HEK293T (cell line): ENCODE data around the gene MMP24.
A peak's percentile ranks its signal among the peaks of the same experiment; 100 is the strongest.

ENCODE experiments used
- CTCF ChIA-PET: fragments of 350-600 bp; formaldehyde crosslinking; extraction: SDS; loops from one replicate; lab custom pipeline; 2021; ENCODE audit warnings: antibody characterized with exemption, inconsistent platforms; lab: Yijun Ruan, JAX
- POLR2A ChIA-PET: fragments of 350-600 bp; formaldehyde crosslinking; extraction: SDS; loops from one replicate; lab custom pipeline; 2020; ENCODE audit warnings: antibody characterized with exemption, inconsistent platforms; lab: Yijun Ruan, JAX
- DNase-seq: peaks from one replicate; pipeline ENCODE4 v3.0.0; 2012; ENCODE audit warnings: mixed read lengths; ENCODE audit errors: extremely low spot score
- ARNT ChIP-seq: fragments of 450-650 bp; IDR thresholded peaks from 2 replicates; pipeline ENCODE4 v1.6.1; 2017; ENCODE audit warnings: mild to moderate bottlenecking
- BHLHE40 ChIP-seq: fragments of 450-650 bp; IDR thresholded peaks from 2 replicates; pipeline ENCODE4 v1.6.1; 2016; ENCODE audit warnings: mild to moderate bottlenecking, moderate library complexity, borderline replicate concordance
- CTBP1 ChIP-seq: fragments of 450-650 bp; IDR thresholded peaks from 2 replicates; pipeline ENCODE4 v1.6.1; 2016; ENCODE audit warnings: borderline replicate concordance
- ELF4 ChIP-seq: fragments of 450-650 bp; IDR thresholded peaks from 2 replicates; pipeline ENCODE4 v1.6.1; 2017; ENCODE audit warnings: antibody characterized with exemption
- FOXA1 ChIP-seq: fragments of 450-650 bp; IDR thresholded peaks from 2 replicates; pipeline ENCODE4 v1.6.1; 2016; ENCODE audit warnings: mild to moderate bottlenecking
- FOXK2 ChIP-seq: fragments of 450-650 bp; IDR thresholded peaks from 2 replicates; pipeline ENCODE4 v1.6.1; 2016; ENCODE audit warnings: mild to moderate bottlenecking
- FOXM1 ChIP-seq: fragments of 450-650 bp; IDR thresholded peaks from 2 replicates; pipeline ENCODE4 v1.6.1; 2017; ENCODE audit warnings: mild to moderate bottlenecking, borderline replicate concordance
- HDGF ChIP-seq: fragments of 450-650 bp; IDR thresholded peaks from 2 replicates; pipeline ENCODE4 v1.6.1; 2017; ENCODE audit warnings: antibody characterized with exemption, borderline replicate concordance
- L3MBTL2 ChIP-seq: fragments of 450-650 bp; conservative IDR thresholded peaks from 2 replicates; pipeline ENCODE4 v1.6.1; 2016; ENCODE audit warnings: mild to moderate bottlenecking
- LEF1 ChIP-seq: fragments of 450-650 bp; IDR thresholded peaks from 2 replicates; pipeline ENCODE4 v1.6.1; 2017; ENCODE audit warnings: mild to moderate bottlenecking, borderline replicate concordance
- NFRKB ChIP-seq: fragments of 450-650 bp; IDR thresholded peaks from 2 replicates; pipeline ENCODE4 v1.6.1; 2016; ENCODE audit warnings: mild to moderate bottlenecking, moderate library complexity
- SP1 ChIP-seq: fragments of 450-650 bp; IDR thresholded peaks from 2 replicates; pipeline ENCODE4 v1.6.1; 2017
- SUZ12 ChIP-seq: fragments of 450-650 bp; IDR thresholded peaks from 2 replicates; pipeline ENCODE4 v1.6.1; 2016; ENCODE audit warnings: mild to moderate bottlenecking
- TARDBP ChIP-seq: fragments of 450-650 bp; IDR thresholded peaks from 2 replicates; pipeline ENCODE4 v1.6.1; 2016
- ZNF384 ChIP-seq: fragments of 450-650 bp; IDR thresholded peaks from 2 replicates; pipeline ENCODE4 v1.6.1; 2016
- TF ChIP-seq, protein P1 (sequence below): fragments of 450-650 bp; IDR thresholded peaks from 2 replicates; pipeline ENCODE4 v1.6.1; 2016

Gene MMP24

DNA sequence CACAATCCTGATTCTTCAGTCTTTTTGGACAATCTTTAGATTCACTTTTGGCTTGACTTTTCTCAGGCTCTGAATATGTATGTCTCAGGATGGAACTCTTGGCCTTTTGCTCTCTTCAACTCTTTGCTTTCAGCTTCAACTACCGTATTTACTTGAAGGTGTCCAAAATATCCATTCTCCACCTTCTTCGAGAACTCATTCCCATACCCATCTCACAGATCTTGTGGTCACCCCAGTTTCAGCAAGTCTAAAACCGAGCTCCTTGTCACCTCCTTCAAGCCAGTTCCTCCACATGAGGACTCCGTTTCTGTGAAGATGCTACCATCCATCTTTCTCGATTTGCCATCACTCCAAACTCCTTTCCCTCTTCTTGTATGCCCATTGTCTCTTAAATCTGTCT is 2.0 kb upstream of the MMP24 start:
- DNase-seq: no peak
- CTCF ChIA-PET: no interaction called here
- no peak for TF ChIP-seq SP1
- no peak for TF ChIP-seq ZNF384
- no peak for TF ChIP-seq LEF1
- TF ChIP-seq CTBP1: no peak
- TF ChIP-seq FOXK2: no peak
- no peak for TF ChIP-seq SUZ12
- POLR2A ChIA-PET: no interaction called here

DNA sequence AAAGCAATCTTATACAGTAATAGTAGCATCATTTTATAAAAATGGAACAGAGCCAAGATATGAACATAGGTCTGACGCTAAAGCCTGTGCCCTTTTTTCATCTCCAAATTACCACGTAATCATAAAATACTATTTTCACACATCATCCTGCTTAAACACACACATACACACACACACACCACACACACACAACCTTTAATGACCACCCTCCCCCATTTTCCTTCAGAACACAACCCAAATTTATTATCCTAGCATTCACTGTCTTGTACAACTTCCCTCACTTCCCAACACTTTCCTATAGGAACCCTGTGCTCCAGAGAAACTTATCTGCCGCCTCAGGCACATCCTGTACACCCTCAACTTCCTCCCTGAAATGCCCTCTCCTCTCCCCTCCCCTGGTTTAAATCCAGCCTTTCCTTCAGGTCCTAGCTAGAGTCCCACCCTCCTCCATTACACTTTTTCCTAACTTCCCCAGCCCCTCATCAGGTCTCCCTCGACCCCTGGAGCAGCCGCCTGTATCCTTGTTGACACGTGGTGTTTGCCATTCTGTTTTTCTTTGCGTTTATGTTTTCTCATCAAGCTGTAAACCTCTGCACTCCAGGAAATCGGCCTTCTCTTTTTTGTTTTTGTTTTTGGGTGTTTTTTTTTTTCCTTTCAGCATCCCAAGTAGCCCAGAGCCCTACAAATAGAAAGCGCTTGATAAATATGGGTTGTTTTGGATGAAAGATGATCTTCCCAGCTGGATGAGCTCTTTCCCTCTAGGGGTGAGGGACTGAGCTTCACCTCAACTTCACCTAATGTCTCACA is 968 bp upstream of the MMP24 start:
- no peak for TF ChIP-seq BHLHE40
- no peak for TF ChIP-seq ARNT
- TF ChIP-seq FOXA1: no peak
- no peak for TF ChIP-seq FOXM1
- no peak for TF ChIP-seq ZNF384
- TF ChIP-seq FOXK2: no peak
- no peak for TF ChIP-seq SUZ12
- no peak for TF ChIP-seq LEF1
- no peak for TF ChIP-seq L3MBTL2
- no peak for TF ChIP-seq NFRKB
- TF ChIP-seq SP1: no peak
- TF ChIP-seq TARDBP: no peak
- TF ChIP-seq HDGF: no peak
- TF ChIP-seq CTBP1: no peak
- TF ChIP-seq, protein P1, sequence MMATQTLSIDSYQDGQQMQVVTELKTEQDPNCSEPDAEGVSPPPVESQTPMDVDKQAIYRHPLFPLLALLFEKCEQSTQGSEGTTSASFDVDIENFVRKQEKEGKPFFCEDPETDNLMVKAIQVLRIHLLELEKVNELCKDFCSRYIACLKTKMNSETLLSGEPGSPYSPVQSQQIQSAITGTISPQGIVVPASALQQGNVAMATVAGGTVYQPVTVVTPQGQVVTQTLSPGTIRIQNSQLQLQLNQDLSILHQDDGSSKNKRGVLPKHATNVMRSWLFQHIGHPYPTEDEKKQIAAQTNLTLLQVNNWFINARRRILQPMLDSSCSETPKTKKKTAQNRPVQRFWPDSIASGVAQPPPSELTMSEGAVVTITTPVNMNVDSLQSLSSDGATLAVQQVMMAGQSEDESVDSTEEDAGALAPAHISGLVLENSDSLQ: no peak
- TF ChIP-seq ELF4: no peak
- POLR2A ChIA-PET: no interaction called here
- no peak for DNase-seq
- CTCF ChIA-PET: no interaction called here

DNA sequence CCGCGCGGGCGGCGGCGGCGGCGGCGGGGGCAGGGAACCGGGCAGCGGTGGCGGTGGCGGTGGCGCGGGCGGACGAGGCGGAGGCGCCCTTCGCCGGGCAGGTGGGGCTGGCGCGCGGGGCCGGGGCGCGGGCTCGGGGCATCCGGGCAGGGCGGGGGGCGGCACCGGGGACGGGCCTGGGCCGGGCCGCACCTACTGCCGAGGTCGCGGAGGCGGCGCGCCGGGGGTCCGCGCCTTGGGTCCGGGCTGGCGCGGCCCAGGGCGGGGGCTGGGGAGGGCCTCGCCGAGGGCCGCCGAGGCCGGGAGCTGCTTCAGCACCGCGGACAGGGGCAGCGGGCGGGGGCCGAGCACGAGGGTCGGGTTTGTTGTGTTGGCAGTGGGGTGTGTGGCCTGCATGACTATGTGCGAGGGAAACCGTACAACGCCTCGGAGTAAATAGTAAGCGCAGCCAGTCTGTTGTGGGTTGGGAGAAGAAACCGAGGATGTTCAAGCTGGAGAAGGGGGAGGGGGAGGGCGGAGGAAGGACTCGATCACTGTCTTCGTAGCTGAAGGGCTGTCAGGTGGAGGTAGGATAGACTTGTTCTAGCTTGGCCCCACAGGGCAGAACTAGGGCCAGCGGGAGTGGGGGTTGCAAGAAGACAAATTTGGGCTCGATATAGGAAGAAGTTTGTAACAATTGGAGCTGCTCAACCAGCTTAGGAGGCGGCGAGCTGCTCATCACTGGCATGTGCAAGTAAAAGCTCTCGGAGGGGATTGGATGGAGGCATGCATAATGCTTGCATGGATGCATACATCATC is 593 bp downstream of the MMP24 start:
- CTCF ChIA-PET: interaction anchor here (0.6 kb wide), 1 partner anchor 219 kb away, joined by 5 read pairs; no protein-coding TSS in a partner anchor
- no peak for TF ChIP-seq HDGF
- peak; percentile 64 for TF ChIP-seq L3MBTL2
- peak; percentile 80 for DNase-seq
- POLR2A ChIA-PET: interaction anchor here (0.9 kb wide), 1 partner anchor 228 kb away, joined by 6 read pairs; no protein-coding TSS in a partner anchor

DNA sequence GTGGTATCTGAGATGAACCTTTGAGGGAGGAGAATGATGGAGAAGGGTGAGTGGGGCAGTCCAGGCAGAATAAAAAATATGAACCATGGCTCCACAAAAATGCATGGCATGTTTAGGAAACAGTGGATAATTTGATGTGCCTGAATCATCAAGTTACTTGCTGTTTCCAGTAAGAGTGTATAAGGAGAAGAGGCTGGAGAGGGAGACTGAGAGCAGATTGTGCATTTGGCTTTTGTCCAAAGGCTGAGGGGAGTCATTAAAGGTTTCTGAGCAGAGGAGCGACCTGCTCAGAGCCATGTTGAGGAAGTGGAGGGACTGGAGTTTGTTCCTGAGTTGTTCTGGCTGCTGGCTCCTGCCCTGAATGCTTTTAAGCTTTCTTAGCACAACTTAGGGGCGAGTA is 6.1 kb downstream of the MMP24 start:
- CTCF ChIA-PET: no interaction called here
- no peak for DNase-seq
- POLR2A ChIA-PET: no interaction called here
- TF ChIP-seq SUZ12 (no peak), ZNF384 (no peak), NFRKB (no peak), FOXK2 (no peak), HDGF (no peak), BHLHE40 (no peak), ARNT (no peak), CTBP1 (no peak), LEF1 (no peak), FOXA1 (no peak), L3MBTL2 (no peak), FOXM1 (no peak), TARDBP (no peak), ELF4 (no peak)
- TF ChIP-seq, protein P1: no peak

DNA sequence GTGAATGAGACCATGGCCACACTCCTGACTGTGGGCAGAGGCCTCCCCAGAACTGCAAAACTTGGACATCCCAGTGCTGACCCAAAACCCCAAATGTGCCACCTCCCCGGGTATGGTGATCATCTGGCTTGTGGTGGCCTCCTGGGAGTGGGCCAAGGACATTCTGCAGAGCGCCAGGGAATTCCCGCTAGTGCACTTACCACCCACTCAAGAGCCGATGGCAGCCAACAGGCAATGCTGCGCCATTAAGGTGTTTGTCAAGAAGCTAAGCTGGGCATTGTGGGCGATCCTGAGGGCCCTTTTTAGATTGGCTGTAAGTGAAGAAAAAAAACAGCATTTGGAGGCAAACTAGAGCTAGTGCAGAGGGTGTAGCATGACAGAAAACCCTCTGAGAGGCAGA is 9.4 kb downstream of the MMP24 start:
- no peak for DNase-seq
- POLR2A ChIA-PET: no interaction called here
- TF ChIP-seq HDGF: no peak
- no peak for TF ChIP-seq BHLHE40
- no peak for TF ChIP-seq FOXK2
- TF ChIP-seq, protein P1: no peak
- TF ChIP-seq FOXM1: no peak
- TF ChIP-seq SP1: no peak
- no peak for TF ChIP-seq TARDBP
- no peak for TF ChIP-seq SUZ12
- no peak for TF ChIP-seq NFRKB
- no peak for TF ChIP-seq FOXA1
- TF ChIP-seq LEF1: no peak
- no peak for TF ChIP-seq ARNT
- no peak for TF ChIP-seq CTBP1
- no peak for TF ChIP-seq ELF4
- TF ChIP-seq ZNF384: no peak
- no peak for TF ChIP-seq L3MBTL2
- CTCF ChIA-PET: no interaction called here

DNA sequence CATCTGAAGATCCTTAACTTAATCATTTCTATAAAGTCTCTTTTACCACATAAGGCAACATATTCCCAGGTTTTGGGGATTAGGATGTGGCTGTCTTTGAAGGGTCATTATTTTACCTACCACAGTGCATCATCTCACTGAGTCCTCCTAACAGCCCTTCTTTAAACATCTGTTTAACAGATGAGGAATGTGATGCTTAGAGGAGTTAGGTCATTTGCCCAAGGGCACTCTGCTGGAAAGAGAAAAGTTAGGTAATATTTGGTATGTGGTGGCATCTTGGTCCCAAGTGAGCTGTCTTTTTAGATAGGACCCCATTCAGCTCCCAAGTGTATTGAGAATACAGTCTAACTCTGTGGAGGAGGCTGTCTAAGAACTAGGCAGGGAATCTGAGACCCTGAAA is 11.0 kb downstream of the MMP24 start:
- TF ChIP-seq BHLHE40 (no peak), TARDBP (no peak), LEF1 (no peak), FOXK2 (no peak), FOXM1 (no peak), NFRKB (no peak)
- TF ChIP-seq, protein P1: no peak
- DNase-seq: no peak
- ChIA-PET CTCF (no interaction called here), POLR2A (no interaction called here)
